ENCODE data around the gene TNFRSF1A.

Gene TNFRSF1A

GRCh38 chr12:6380141-6381121, 38.6 kb upstream of the TNFRSF1A start:
- Histone ChIP-seq H3K4me1 (ENCODE audit: insufficient read depth, low read length) (peaks cover 40% of the 10 kb centered on the region), H3K9me3 (ENCODE audit: insufficient read depth, low read depth, low read length) (no peaks in the 10 kb centered on the region), H3K27me3 (ENCODE audit: insufficient read depth, low read length) (peaks cover 35% of the 10 kb centered on the region), H3K36me3 (ENCODE audit: insufficient read depth, low read depth, low read length) (no peaks in the 10 kb centered on the region), H3K27ac (ENCODE audit: low read length) (no peak overlapping the region), H3K9ac (ENCODE audit: low read depth, low read length) (no peak overlapping the region), H3K4me3 (ENCODE audit: low read length) (no peak overlapping the region)

GRCh38 chr12:6378709-6379472, 37.0 kb upstream of the TNFRSF1A start:
- Histone ChIP-seq H3K27me3 (ENCODE audit: insufficient read depth, low read length) (peaks cover 23% of the 10 kb centered on the region), H3K9ac (ENCODE audit: low read depth, low read length) (no peak overlapping the region), H3K9me3 (ENCODE audit: insufficient read depth, low read depth, low read length) (no peaks in the 10 kb centered on the region), H3K4me1 (ENCODE audit: insufficient read depth, low read length) (peaks cover 46% of the 10 kb centered on the region), H3K36me3 (ENCODE audit: insufficient read depth, low read depth, low read length) (no peaks in the 10 kb centered on the region), H3K4me3 (ENCODE audit: low read length) (no peak overlapping the region), H3K27ac (ENCODE audit: low read length) (no peak overlapping the region)

- Histone ChIP-seq H3K9me3 (ENCODE audit: insufficient read depth, low read depth, low read length) (no peaks in the 10 kb centered on the region), H3K9ac (ENCODE audit: low read depth, low read length) (peak overlapping the region; percentile 96; the same call in 1 of the 2 replicates), H3K4me1 (ENCODE audit: insufficient read depth, low read length) (peaks cover 45% of the 10 kb centered on the region), H3K36me3 (ENCODE audit: insufficient read depth, low read depth, low read length) (no peaks in the 10 kb centered on the region), H3K27ac (ENCODE audit: low read length) (no peak overlapping the region), H3K4me3 (ENCODE audit: low read length) (peak overlapping the region; percentile 91; the same call in 1 of the 2 replicates), H3K27me3 (ENCODE audit: insufficient read depth, low read length) (peaks cover 11% of the 10 kb centered on the region)
Measured at GRCh38 chr12:6377667-6377994, 35.8 kb upstream of the TNFRSF1A start.

GRCh38 chr12:6376870-6377666, 35.2 kb upstream of the TNFRSF1A start:
- H3K4me3 ChIP-seq (ENCODE audit: low read length), result peak overlapping the region; percentile 91

GRCh38 chr12:6376079-6376869, 34.4 kb upstream of the TNFRSF1A start:
- Histone ChIP-seq H3K4me3 (ENCODE audit: low read length) (peak overlapping the region; percentile 91), H3K27me3 (ENCODE audit: insufficient read depth, low read length) (peaks cover 4% of the 10 kb centered on the region; the same call in 1 of the 2 replicates), H3K9ac (ENCODE audit: low read depth, low read length) (peak overlapping the region; percentile 96), H3K4me1 (ENCODE audit: insufficient read depth, low read length) (peaks cover 43% of the 10 kb centered on the region), H3K36me3 (ENCODE audit: insufficient read depth, low read depth, low read length) (no peaks in the 10 kb centered on the region), H3K9me3 (ENCODE audit: insufficient read depth, low read depth, low read length) (no peaks in the 10 kb centered on the region), H3K27ac (ENCODE audit: low read length) (peak overlapping the region; percentile 99)

More at GRCh38 chr12:6376870-6377666, 35.2 kb upstream of the TNFRSF1A start:
- Histone ChIP-seq H3K27ac (ENCODE audit: low read length) (peak overlapping the region; percentile 99), H3K36me3 (ENCODE audit: insufficient read depth, low read depth, low read length) (no peaks in the 10 kb centered on the region), H3K27me3 (ENCODE audit: insufficient read depth, low read length) (peaks cover 6% of the 10 kb centered on the region; the same call in 1 of the 2 replicates), H3K9ac (ENCODE audit: low read depth, low read length) (peak overlapping the region; percentile 96; the same call in 1 of the 2 replicates), H3K4me1 (ENCODE audit: insufficient read depth, low read length) (peaks cover 46% of the 10 kb centered on the region), H3K9me3 (ENCODE audit: insufficient read depth, low read depth, low read length) (no peaks in the 10 kb centered on the region)

GRCh38 chr12:6375269-6376078, 33.6 kb upstream of the TNFRSF1A start, which contains the start of gene SCNN1A:
TSS of gene SCNN1A (minus strand) at chr12:6375563. CDS start at chr12:6374783, 780 bp downstream.
- H3K36me3 ChIP-seq (ENCODE audit: insufficient read depth, low read depth, low read length), result no peaks in the 10 kb centered on the region
- H3K27ac ChIP-seq (ENCODE audit: low read length), result peak within 1 kb of the TSS; percentile 99
- H3K9ac ChIP-seq (ENCODE audit: low read depth, low read length), result peak within 1 kb of the TSS; percentile 96
- peak within 1 kb of the TSS; percentile 91 for H3K4me3 ChIP-seq (ENCODE audit: low read length)
- H3K4me1 ChIP-seq (ENCODE audit: insufficient read depth, low read length), result peaks cover 47% of the 10 kb centered on the region
- no peaks in the 10 kb centered on the region for H3K9me3 ChIP-seq (ENCODE audit: insufficient read depth, low read depth, low read length)
- H3K27me3 ChIP-seq (ENCODE audit: insufficient read depth, low read length), result no peaks in the 10 kb centered on the region

GRCh38 chr12:6374786-6375160, 32.9 kb upstream of the TNFRSF1A start:
- no peaks in the 10 kb centered on the region for H3K9me3 ChIP-seq (ENCODE audit: insufficient read depth, low read depth, low read length)
- H3K4me3 ChIP-seq (ENCODE audit: low read length), result peak overlapping the region; percentile 91
- peak overlapping the region; percentile 77 for H3K9ac ChIP-seq (ENCODE audit: low read depth, low read length)
- H3K27me3 ChIP-seq (ENCODE audit: insufficient read depth, low read length), result no peaks in the 10 kb centered on the region
- H3K36me3 ChIP-seq (ENCODE audit: insufficient read depth, low read depth, low read length), result 0 out of 2 replicates have a peak, but pooled peaks cover 4% of the 10 kb centered on the region
- H3K27ac ChIP-seq (ENCODE audit: low read length), result peak overlapping the region; percentile 88
- peaks cover 53% of the 10 kb centered on the region for H3K4me1 ChIP-seq (ENCODE audit: insufficient read depth, low read length)

GRCh38 chr12:6374028-6374785, 32.3 kb upstream of the TNFRSF1A start:
- peak overlapping the region; percentile 77 for H3K9ac ChIP-seq (ENCODE audit: low read depth, low read length)
- H3K4me3 ChIP-seq (ENCODE audit: low read length), result peak overlapping the region; percentile 91
- 0 out of 2 replicates have a peak, but pooled peaks cover 4% of the 10 kb centered on the region for H3K36me3 ChIP-seq (ENCODE audit: insufficient read depth, low read depth, low read length)
- H3K9me3 ChIP-seq (ENCODE audit: insufficient read depth, low read depth, low read length), result no peaks in the 10 kb centered on the region
- peak overlapping the region; percentile 88 for H3K27ac ChIP-seq (ENCODE audit: low read length)
- no peaks in the 10 kb centered on the region for H3K27me3 ChIP-seq (ENCODE audit: insufficient read depth, low read length)
- peaks cover 53% of the 10 kb centered on the region for H3K4me1 ChIP-seq (ENCODE audit: insufficient read depth, low read length)

- Histone ChIP-seq H3K27ac (ENCODE audit: low read length) (peak overlapping the region; percentile 60), H3K4me3 (ENCODE audit: low read length) (peak overlapping the region; percentile 91), H3K4me1 (ENCODE audit: insufficient read depth, low read length) (peaks cover 60% of the 10 kb centered on the region), H3K9ac (ENCODE audit: low read depth, low read length) (peak overlapping the region; percentile 77; the same call in 1 of the 2 replicates), H3K27me3 (ENCODE audit: insufficient read depth, low read length) (no peaks in the 10 kb centered on the region), H3K36me3 (ENCODE audit: insufficient read depth, low read depth, low read length) (0 out of 2 replicates have a peak, but pooled peaks cover 4% of the 10 kb centered on the region), H3K9me3 (ENCODE audit: insufficient read depth, low read depth, low read length) (no peaks in the 10 kb centered on the region)
Measured at GRCh38 chr12:6373022-6373787, 31.3 kb upstream of the TNFRSF1A start.

All from iPS-20b (cell line).